SK-N-SH (cell line): ENCODE measurements around the gene ADAMTS14.

Experiments used
- RAD21 ChIP-seq: IDR thresholded peaks from 2 replicates; pipeline ENCODE4 v1.6.1; 2012; ENCODE audit warnings: mild to moderate bottlenecking, low read length
- TEAD4 ChIP-seq: IDR thresholded peaks from 2 replicates; pipeline ENCODE4 v1.4.0; 2012; ENCODE audit warnings: mild to moderate bottlenecking, borderline replicate concordance; ENCODE audit not compliant: insufficient read depth
- TF ChIP-seq, protein P1 (sequence below): fragments of 200-600 bp; sonication (generic); IDR thresholded peaks from 2 replicates; pipeline ENCODE4 v1.6.1; 2017; ENCODE audit warnings: antibody characterized with exemption, mild to moderate bottlenecking, moderate library complexity

GRCh38 chr10:70699063-70699658, 26.9 kb downstream of the ADAMTS14 start:
- TF ChIP-seq RAD21 (no peak), TEAD4 (no peak)
- TF ChIP-seq, protein P1, sequence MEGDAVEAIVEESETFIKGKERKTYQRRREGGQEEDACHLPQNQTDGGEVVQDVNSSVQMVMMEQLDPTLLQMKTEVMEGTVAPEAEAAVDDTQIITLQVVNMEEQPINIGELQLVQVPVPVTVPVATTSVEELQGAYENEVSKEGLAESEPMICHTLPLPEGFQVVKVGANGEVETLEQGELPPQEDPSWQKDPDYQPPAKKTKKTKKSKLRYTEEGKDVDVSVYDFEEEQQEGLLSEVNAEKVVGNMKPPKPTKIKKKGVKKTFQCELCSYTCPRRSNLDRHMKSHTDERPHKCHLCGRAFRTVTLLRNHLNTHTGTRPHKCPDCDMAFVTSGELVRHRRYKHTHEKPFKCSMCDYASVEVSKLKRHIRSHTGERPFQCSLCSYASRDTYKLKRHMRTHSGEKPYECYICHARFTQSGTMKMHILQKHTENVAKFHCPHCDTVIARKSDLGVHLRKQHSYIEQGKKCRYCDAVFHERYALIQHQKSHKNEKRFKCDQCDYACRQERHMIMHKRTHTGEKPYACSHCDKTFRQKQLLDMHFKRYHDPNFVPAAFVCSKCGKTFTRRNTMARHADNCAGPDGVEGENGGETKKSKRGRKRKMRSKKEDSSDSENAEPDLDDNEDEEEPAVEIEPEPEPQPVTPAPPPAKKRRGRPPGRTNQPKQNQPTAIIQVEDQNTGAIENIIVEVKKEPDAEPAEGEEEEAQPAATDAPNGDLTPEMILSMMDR = no peak
